HepG2 (cell line): Measurements from ENCODE around the gene MAPK4. TPM values are rescaled to one million over a fixed set of nuclear protein-coding genes. Genes with fewer than 3 reads are reported as not detected.

Source experiments
- ATAC-seq: fragments of 200-7000 bp; cut with Tn5 transposase; 3 replicates; pipeline ENCODE4 v1.9.1; 2020; ENCODE audit warnings: mild to moderate bottlenecking, moderate library complexity
- BruUV-seq: library from RNA; stranded (reverse); fragments of 400-500 nt; replicated peaks from 2 replicates; lab custom pipeline; 2021; lab: Mats Ljungman, UMichigan
- CTCF ChIA-PET: fragments of 300-600 bp; formaldehyde crosslinking; extraction: SDS; loops from one replicate; lab custom pipeline; 2021; ENCODE audit warnings: low total read pairs, inconsistent platforms, low intra/inter-chr PET ratio; lab: Yijun Ruan, JAX
- POLR2A ChIA-PET: fragments of 350-600 bp; sonication (Branson Sonifier 250); formaldehyde crosslinking; loops from one replicate; lab custom pipeline; 2020; ENCODE audit warnings: antibody characterized with exemption, inconsistent platforms; lab: Yijun Ruan, JAX
- DNase-seq: peaks from one replicate; pipeline ENCODE4 v3.0.0-alpha.2; 2015; ENCODE audit warnings: low spot score
- FAIRE-seq: peaks from 3 replicates; lab custom pipeline; 2011; peaks lifted over from hg19 to GRCh38; lab: Jason Lieb, UNC
- H2AFZ ChIP-seq: one replicate; pipeline ENCODE4 v1.6.1; 2011; ENCODE audit warnings: low read length, inconsistent platforms
- H3K27ac ChIP-seq: fragments of 300-600 bp; 3 replicates; pipeline ENCODE4 v1.8.0; 2011; ENCODE audit warnings: mixed run types, mild to moderate bottlenecking, mixed read lengths, low read length, inconsistent platforms; ENCODE audit not compliant: insufficient read depth; ENCODE audit errors: extremely low read length
- H3K27me3 ChIP-seq, 2 experiments: fragments of 200-600 bp in 1 of 2; 2 replicates in 1 of 2; 3 replicates in 1 of 2; pipeline versions ENCODE4 v1.6.0 to v1.8.0; 2011; ENCODE audit warnings: low read length in 2 of 2, mild to moderate bottlenecking in 2 of 2, moderate library complexity in 2 of 2, inconsistent platforms in 1 of 2; ENCODE audit not compliant: insufficient read depth in 2 of 2, control insufficient read depth in 1 of 2
- H3K36me3 ChIP-seq, 2 experiments: fragments of 200-600 bp in 1 of 2; replicated peaks in 1 of 2; 2 replicates in 1 of 2; 3 replicates in 1 of 2; pipeline versions ENCODE4 v1.5.1 to v1.8.0; 2011; ENCODE audit warnings: low read length in 2 of 2, inconsistent platforms in 1 of 2; ENCODE audit not compliant: insufficient read depth in 2 of 2, control insufficient read depth in 1 of 2
- H3K4me1 ChIP-seq: 2 replicates; pipeline ENCODE4 v1.5.1; 2012; ENCODE audit warnings: low read length, inconsistent platforms; ENCODE audit not compliant: insufficient read depth
- H3K4me2 ChIP-seq: 2 replicates; pipeline ENCODE4 v1.6.0; 2011; ENCODE audit warnings: low read depth, low read length, inconsistent platforms
- H3K4me3 ChIP-seq, 3 experiments: fragments of 200-600 bp in 1 of 3; sonication (generic), shearing (Covaris generic) in 1 of 3; replicated peaks in 1 of 3; 2 replicates each; pipeline ENCODE4 v1.5.1; 2011 to 2016; ENCODE audit warnings: low read length in 3 of 3, inconsistent platforms in 2 of 3, low read depth in 2 of 3, mild to moderate bottlenecking in 2 of 3, control low read depth in 1 of 3, mixed read lengths in 1 of 3; ENCODE audit not compliant: insufficient read depth in 1 of 3
- H3K79me2 ChIP-seq: one replicate; pipeline ENCODE4 v1.6.1; 2011; ENCODE audit warnings: low read length, inconsistent platforms; ENCODE audit not compliant: insufficient read depth
- H3K9ac ChIP-seq: 2 replicates; pipeline ENCODE4 v1.6.0; 2011; ENCODE audit warnings: mild to moderate bottlenecking, low read depth, low read length, inconsistent platforms; ENCODE audit not compliant: insufficient read depth
- H3K9me3 ChIP-seq: 2 replicates; pipeline ENCODE4 v1.5.1; 2012; ENCODE audit warnings: mild to moderate bottlenecking, low read length
- H4K20me1 ChIP-seq: 2 replicates; pipeline ENCODE4 v1.6.0; 2011; ENCODE audit warnings: inconsistent platforms, mild to moderate bottlenecking, low read length, moderate library complexity; ENCODE audit not compliant: insufficient read depth
- CHD2 ChIP-seq: IDR thresholded peaks from 2 replicates; pipeline ENCODE4 v1.6.1; 2011; ENCODE audit warnings: low read depth, low read length, improper control_type of control experiment
- FOXK2 ChIP-seq: fragments of 450-650 bp; IDR thresholded peaks from 2 replicates; pipeline ENCODE4 v1.6.1; 2016
- HIVEP1 ChIP-seq: sonication (generic); formaldehyde crosslinking; IDR thresholded peaks from 2 replicates; pipeline ENCODE4 v1.4.0; 2020; ENCODE audit warnings: mild to moderate bottlenecking, missing genetic modification reagents
- JARID2 ChIP-seq: sonication (generic); formaldehyde crosslinking; IDR thresholded peaks from 2 replicates; pipeline ENCODE4 v1.8.1; 2023; ENCODE audit warnings: missing genetic modification reagents, inconsistent platforms; ENCODE audit not compliant: insufficient replicate concordance
- RCOR2 ChIP-seq: IDR thresholded peaks from 2 replicates; pipeline ENCODE4 v1.6.1; 2016; ENCODE audit warnings: missing biosample characterization, missing genetic modification reagents
- SIN3A ChIP-seq: IDR thresholded peaks from 2 replicates; pipeline ENCODE4 v1.6.1; 2011; ENCODE audit warnings: low read depth, mild to moderate bottlenecking, control low read depth, low read length, borderline replicate concordance
- ZNF891 ChIP-seq: sonication (generic); formaldehyde crosslinking; IDR thresholded peaks from 2 replicates; pipeline ENCODE4 v1.5.0; 2020; ENCODE audit warnings: mild to moderate bottlenecking, missing genetic modification reagents
- WGBS: methylation state at CpG from one replicate; pipeline ENCODE4 v1.1.6; 2017; ENCODE audit warnings: low lambda C conversion rate; 5-methylcytosine and 5-hydroxymethylcytosine counted together
- in situ Hi-C: cut with HindIII; loops from 2 replicates; pipeline ENCODE4 v1.10.0; 2017; ENCODE audit warnings: low pct_unique_long_range_greater_than_20kb; ENCODE audit not compliant: extremely low pct_ligation_motif_present
- intact Hi-C: fragments of 100-400 bp; cut with micrococcal nuclease; formaldehyde crosslinking; loops from one replicate; pipeline ENCODE4 v1.10.0; 2022; ENCODE audit not compliant: unreplicated experiment
- polyA plus RNA-seq, 8 experiments: library from polyadenylated mRNA; depleted of rRNA in 3 of 8; stranded (reverse) in 7 of 8; unstranded in 1 of 8; fragments of >200 nt; fragmentation: Illumina TruSeq in 4 of 8; extraction: Trizol in 4 of 8; gene quantifications; 2 replicates each; pipeline versions ENCODE4 v1.2.1 to v1.2.3, GENCODE V29; 2011 to 2016; ENCODE audit warnings: low read depth in 4 of 8, missing spikeins in 1 of 8, mixed read lengths in 1 of 8; ENCODE audit not compliant: insufficient read depth in 1 of 8
- total RNA-seq, 5 experiments: library from RNA; depleted of rRNA; stranded (reverse); fragments of >200 nt; fragmentation: Illumina TruSeq; extraction: Trizol; gene quantifications; 2 replicates each; pipeline ENCODE4 v1.2.3, GENCODE V29; 2016; ENCODE audit warnings: low read depth in 1 of 5
- TF ChIP-seq, protein P1 (sequence below): sonication (generic); formaldehyde crosslinking; IDR thresholded peaks from 2 replicates; pipeline ENCODE4 v1.8.1; 2023; ENCODE audit warnings: mild to moderate bottlenecking, missing genetic modification reagents

The MAPK4 gene
- total and polyA plus RNA-seq, 2 of the 13 experiments (the other 11 are each of a cell fraction or from before 2014, with no cell fraction given) = not detected

- TF ChIP-seq JARID2 (CRISPR knock-in tag) = no peak
- no peak for TF ChIP-seq HIVEP1 (CRISPR knock-in tag)
- TF ChIP-seq RCOR2 = no peak
Observed at GRCh38 chr18:50696929-50697328, 137.0 kb downstream of the MAPK4 start (continued).

- Histone ChIP-seq H3K4me1 (no peaks in the 10 kb centered on the region), H3K27me3 (peaks cover 0 to 1% of the 10 kb centered on the region in 2 experiments; a peak in 1 of 5 replicates), H3K79me2 (no peaks in the 10 kb centered on the region), H3K36me3 (no peaks in the 10 kb centered on the region), H4K20me1 (no peaks in the 10 kb centered on the region), H2AFZ (no peak overlapping the region), H3K9me3 (no peaks in the 10 kb centered on the region), H3K9ac (no peak overlapping the region), H3K4me3 (no peak overlapping the region), H3K4me2 (no peak overlapping the region), H3K27ac (no peak overlapping the region)
- ATAC-seq = no peak
- intact Hi-C loops (no loop called here), in situ Hi-C loops (no loop called here)
- FAIRE-seq = no peak
- WGBS = 67% methylated on average over 1 of the region's 1 CpG
- no peak for TF ChIP-seq ZNF891 (CRISPR knock-in tag)
- no peak for TF ChIP-seq FOXK2
- TF ChIP-seq, protein P1, sequence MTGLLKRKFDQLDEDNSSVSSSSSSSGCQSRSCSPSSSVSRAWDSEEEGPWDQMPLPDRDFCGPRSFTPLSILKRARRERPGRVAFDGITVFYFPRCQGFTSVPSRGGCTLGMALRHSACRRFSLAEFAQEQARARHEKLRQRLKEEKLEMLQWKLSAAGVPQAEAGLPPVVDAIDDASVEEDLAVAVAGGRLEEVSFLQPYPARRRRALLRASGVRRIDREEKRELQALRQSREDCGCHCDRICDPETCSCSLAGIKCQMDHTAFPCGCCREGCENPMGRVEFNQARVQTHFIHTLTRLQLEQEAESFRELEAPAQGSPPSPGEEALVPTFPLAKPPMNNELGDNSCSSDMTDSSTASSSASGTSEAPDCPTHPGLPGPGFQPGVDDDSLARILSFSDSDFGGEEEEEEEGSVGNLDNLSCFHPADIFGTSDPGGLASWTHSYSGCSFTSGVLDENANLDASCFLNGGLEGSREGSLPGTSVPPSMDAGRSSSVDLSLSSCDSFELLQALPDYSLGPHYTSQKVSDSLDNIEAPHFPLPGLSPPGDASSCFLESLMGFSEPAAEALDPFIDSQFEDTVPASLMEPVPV (CRISPR knock-in tag) = no peak
- no peak for TF ChIP-seq CHD2
- TF ChIP-seq SIN3A = no peak
- ChIA-PET CTCF (no interaction called here), POLR2A (no interaction called here)
- DNase-seq = no peak
- no TSS peak for BruUV-seq
Observed at GRCh38 chr18:50697509-50697908, 137.6 kb downstream of the MAPK4 start.
